ENCODE results near the gene SMIM28.

SMIM28 gene

GRCh38 chr6:138403801-138404665, 26.3 kb downstream of the SMIM28 start, which contains the start of gene HEBP2 (continued):
- TF ChIP-seq ZNF362 (tag by site-specific recombination; IDR thresholded peaks at IDR 0.05) (no peak), YY2 (tag by site-specific recombination; IDR thresholded peaks at IDR 0.05) (no peak), ZNF174 (tag by site-specific recombination; IDR thresholded peaks at IDR 0.05) (no peak), ZNF398 (tag by site-specific recombination; IDR thresholded peaks at IDR 0.05) (0 out of 2 replicates have a peak, but pooled peaks have one; percentile 14), ZNF239 (tag by site-specific recombination; IDR thresholded peaks at IDR 0.05) (no peak), ZNF645 (tag by site-specific recombination; IDR thresholded peaks at IDR 0.05) (no peak), ZNF600 (tag by site-specific recombination; IDR thresholded peaks at IDR 0.05) (peak; percentile 65; the same call in 1 of the 2 replicates), ZNF211 (tag by site-specific recombination; IDR thresholded peaks at IDR 0.05; ENCODE audit: low read depth) (no peak), ZNF292 (tag by site-specific recombination; IDR thresholded peaks at IDR 0.05; ENCODE audit: borderline replicate concordance, low read depth) (no peak), ZNF24 (tag by site-specific recombination; IDR thresholded peaks at IDR 0.05) (0 out of 2 replicates have a peak, but pooled peaks have one; percentile 43), ZNF629 (tag by site-specific recombination; IDR thresholded peaks at IDR 0.05) (peak; percentile 42; the same call in 1 of the 2 replicates), ZNF169 (tag by site-specific recombination; IDR thresholded peaks at IDR 0.05) (no peak), ZNF530 (tag by site-specific recombination; IDR thresholded peaks at IDR 0.05; ENCODE audit: low read depth) (no peak), PRDM1 (tag by site-specific recombination; IDR thresholded peaks at IDR 0.05) (0 out of 2 replicates have a peak, but pooled peaks have one; percentile 7), SALL2 (tag by site-specific recombination; IDR thresholded peaks at IDR 0.05; ENCODE audit: borderline replicate concordance) (no peak), ZNF10 (tag by site-specific recombination; IDR thresholded peaks at IDR 0.05) (no peak), ZNF214 (tag by site-specific recombination; IDR thresholded peaks at IDR 0.05; ENCODE audit: borderline replicate concordance) (no peak), ZNF121 (tag by site-specific recombination; IDR thresholded peaks at IDR 0.05) (no peak), ZBTB7A (tag by site-specific recombination; IDR thresholded peaks at IDR 0.05; ENCODE audit: low read depth) (no peak), HOXC10 (CRISPR knock-in tag; IDR thresholded peaks at IDR 0.05) (no peak; the same call in 1 of the 2 replicates), ZNF335 (tag by site-specific recombination; conservative IDR thresholded peaks at IDR 0.05) (peak; percentile 75), ZNF202 (tag by site-specific recombination; IDR thresholded peaks at IDR 0.05; ENCODE audit: borderline replicate concordance) (no peak), RBAK (tag by site-specific recombination; IDR thresholded peaks at IDR 0.05) (no peak), ZSCAN23 (tag by site-specific recombination; IDR thresholded peaks at IDR 0.05) (no peak), ZNF280C (tag by site-specific recombination; IDR thresholded peaks at IDR 0.05) (no peak), ZNF366 (tag by site-specific recombination; conservative IDR thresholded peaks at IDR 0.05) (no peak), SP7 (tag by site-specific recombination; IDR thresholded peaks at IDR 0.05) (peak; percentile 60), ELK4 (IDR thresholded peaks at IDR 0.05; ENCODE audit: borderline replicate concordance, low read depth, low read length) (no peak; the same call in 1 of the 2 replicates), KLF16 (tag by site-specific recombination; IDR thresholded peaks at IDR 0.05) (peak; percentile 66), ZNF558 (tag by site-specific recombination; IDR thresholded peaks at IDR 0.05) (no peak), ZXDB (tag by site-specific recombination; IDR thresholded peaks at IDR 0.05) (peak; percentile 18)

Data from HEK293 (cell line).